ENCODE data around the gene TBC1D5. TPM values are rescaled to one million over a fixed set of nuclear protein-coding genes. Genes with fewer than 3 reads are reported as not detected.

Gene TBC1D5
- total RNA-seq, 1 experiment from 2014 or later: 33.9 TPM

GRCh38 chr3:17301271-17301670, 441.2 kb downstream of the TBC1D5 start:
- CTCF ChIA-PET: no interaction called here
- TF ChIP-seq SP1 (IDR thresholded peaks at IDR 0.05; ENCODE audit: low read depth) (no peak), REST (IDR thresholded peaks at IDR 0.05; ENCODE audit: low read depth) (no peak), TCF7L2 (IDR thresholded peaks at IDR 0.05; ENCODE audit: borderline replicate concordance, extremely low read depth, insufficient read depth, insufficient read length) (no peak), JUND (IDR thresholded peaks at IDR 0.05) (no peak), POLR2A (IDR thresholded peaks at IDR 0.05; ENCODE audit: borderline replicate concordance, extremely low read depth, insufficient read depth, insufficient read length) (no peak), EZH2 (IDR thresholded peaks at IDR 0.05) (no peak), SIN3A (IDR thresholded peaks at IDR 0.05; ENCODE audit: low read depth) (no peak), ZFX (IDR thresholded peaks at IDR 0.05) (no peak), EGR1 (IDR thresholded peaks at IDR 0.05; ENCODE audit: low read depth) (no peak), FOSL1 (IDR thresholded peaks at IDR 0.05; ENCODE audit: low read depth) (no peak), ZNF274 (IDR thresholded peaks at IDR 0.05; ENCODE audit: low read depth, low read length) (no peak), SRF (IDR thresholded peaks at IDR 0.05; ENCODE audit: low read depth) (no peak), CEBPB (IDR thresholded peaks at IDR 0.05; ENCODE audit: low read depth) (no peak), EZH2phosphoT487 (IDR thresholded peaks at IDR 0.05; ENCODE audit: borderline replicate concordance) (no peak)
- no peak overlapping the region for H3K27ac ChIP-seq (ENCODE audit: low read depth, low read length)
- H3K9me2 ChIP-seq (ENCODE audit: insufficient read depth): no peaks in the 10 kb centered on the region
- H2AFZ ChIP-seq (ENCODE audit: low read depth, low read length, poor library complexity, severe bottlenecking): no peak overlapping the region
- H3K36me3 ChIP-seq (ENCODE audit: control insufficient read depth in 1 of 2, insufficient read depth in 2 of 2, low read length in 2 of 2): no peaks in the 10 kb centered on the region
- H3K4me1 ChIP-seq (ENCODE audit: control insufficient read depth in 1 of 2, insufficient read depth in 2 of 2, low read length in 2 of 2): no peaks in the 10 kb centered on the region
- H3K27me3 ChIP-seq (ENCODE audit: insufficient read depth, low read length): no peaks in the 10 kb centered on the region
- H3K79me2 ChIP-seq (ENCODE audit: insufficient read depth, low read length): no peaks in the 10 kb centered on the region
- intact Hi-C loops (cut with micrococcal nuclease): no loop called here
- no TSS peak for BruUV-seq (replicated peaks)
- ATAC-seq (no peak), DNase-seq (ENCODE audit: low read depth, low spot score) (no peak)
- no peak overlapping the region for H3K4me3 ChIP-seq (replicated peaks in 1 of 2; ENCODE audit: low read depth in 1 of 2, low read length in 2 of 2)
- H3K9ac ChIP-seq (ENCODE audit: low read length): no peak overlapping the region
- RAD21 ChIA-PET (ENCODE audit: low non-redundant PET in 1 of 2, low total read pairs in 2 of 2, uncharacterized antibody in 2 of 2, unreplicated experiment in 2 of 2): no interaction called here
- H3K4me2 ChIP-seq (ENCODE audit: low read length): no peak overlapping the region
- POLR2A ChIA-PET: no interaction called here
- no peaks in the 10 kb centered on the region for H3K9me3 ChIP-seq (ENCODE audit: control insufficient read depth in 1 of 2, insufficient read depth in 1 of 2, low read depth in 1 of 2, low read length in 2 of 2)
- H4K20me1 ChIP-seq (ENCODE audit: insufficient read depth): no peaks in the 10 kb centered on the region

All from HCT116 (cell line).